Ishikawa (cell line): Measurements from ENCODE around the gene PLP2.

ENCODE experiments used
- EGR1 ChIP-seq: IDR thresholded peaks from 2 replicates; pipeline ENCODE4 v1.6.1; 2012
- TAF1 ChIP-seq: IDR thresholded peaks from 2 replicates; pipeline ENCODE4 v1.6.1; 2012; ENCODE audit warnings: low read depth, mild to moderate bottlenecking
- USF1 ChIP-seq: IDR thresholded peaks from 2 replicates; pipeline ENCODE4 v1.6.1; 2012
- ZBTB7A ChIP-seq: IDR thresholded peaks from 2 replicates; pipeline ENCODE4 v1.6.1; 2012; ENCODE audit warnings: low read depth
- TF ChIP-seq, protein P1 (sequence below): IDR thresholded peaks from 2 replicates; pipeline ENCODE4 v1.6.1; 2012; ENCODE audit warnings: low read depth, mild to moderate bottlenecking

DNA sequence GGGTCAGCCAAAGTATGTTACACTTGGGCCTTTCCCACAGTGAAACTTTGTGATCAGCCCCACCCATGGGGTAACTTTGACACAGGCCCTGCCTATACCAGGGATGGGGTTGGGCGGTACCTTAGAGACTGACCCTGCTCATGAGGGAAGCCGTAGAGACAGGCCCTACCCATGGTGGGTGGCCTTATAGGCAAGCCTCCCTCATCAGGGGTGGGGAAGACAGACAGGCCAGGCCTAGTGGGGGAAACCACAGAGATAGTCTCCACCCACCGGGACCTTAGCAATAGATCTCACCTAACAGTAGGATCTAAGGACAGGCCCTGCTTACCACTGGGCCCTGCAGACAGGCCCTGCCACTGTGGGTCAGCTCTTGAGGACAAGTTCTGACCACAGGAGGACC, 6.8 kb downstream of the PLP2 start:
- TF ChIP-seq ZBTB7A, result no peak
- no peak for TF ChIP-seq TAF1
- TF ChIP-seq EGR1, result no peak
- TF ChIP-seq, protein P1, sequence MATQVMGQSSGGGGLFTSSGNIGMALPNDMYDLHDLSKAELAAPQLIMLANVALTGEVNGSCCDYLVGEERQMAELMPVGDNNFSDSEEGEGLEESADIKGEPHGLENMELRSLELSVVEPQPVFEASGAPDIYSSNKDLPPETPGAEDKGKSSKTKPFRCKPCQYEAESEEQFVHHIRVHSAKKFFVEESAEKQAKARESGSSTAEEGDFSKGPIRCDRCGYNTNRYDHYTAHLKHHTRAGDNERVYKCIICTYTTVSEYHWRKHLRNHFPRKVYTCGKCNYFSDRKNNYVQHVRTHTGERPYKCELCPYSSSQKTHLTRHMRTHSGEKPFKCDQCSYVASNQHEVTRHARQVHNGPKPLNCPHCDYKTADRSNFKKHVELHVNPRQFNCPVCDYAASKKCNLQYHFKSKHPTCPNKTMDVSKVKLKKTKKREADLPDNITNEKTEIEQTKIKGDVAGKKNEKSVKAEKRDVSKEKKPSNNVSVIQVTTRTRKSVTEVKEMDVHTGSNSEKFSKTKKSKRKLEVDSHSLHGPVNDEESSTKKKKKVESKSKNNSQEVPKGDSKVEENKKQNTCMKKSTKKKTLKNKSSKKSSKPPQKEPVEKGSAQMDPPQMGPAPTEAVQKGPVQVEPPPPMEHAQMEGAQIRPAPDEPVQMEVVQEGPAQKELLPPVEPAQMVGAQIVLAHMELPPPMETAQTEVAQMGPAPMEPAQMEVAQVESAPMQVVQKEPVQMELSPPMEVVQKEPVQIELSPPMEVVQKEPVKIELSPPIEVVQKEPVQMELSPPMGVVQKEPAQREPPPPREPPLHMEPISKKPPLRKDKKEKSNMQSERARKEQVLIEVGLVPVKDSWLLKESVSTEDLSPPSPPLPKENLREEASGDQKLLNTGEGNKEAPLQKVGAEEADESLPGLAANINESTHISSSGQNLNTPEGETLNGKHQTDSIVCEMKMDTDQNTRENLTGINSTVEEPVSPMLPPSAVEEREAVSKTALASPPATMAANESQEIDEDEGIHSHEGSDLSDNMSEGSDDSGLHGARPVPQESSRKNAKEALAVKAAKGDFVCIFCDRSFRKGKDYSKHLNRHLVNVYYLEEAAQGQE, result no peak
- TF ChIP-seq USF1, result no peak
